ENCODE measurements around the gene COL13A1. TPM values are rescaled to one million over a fixed set of nuclear protein-coding genes. Genes with fewer than 3 reads are reported as not detected.

COL13A1 gene
- total and polyA plus RNA-seq, 2 of the 8 experiments (the other 6 are each of a cell fraction or from before 2014, with no cell fraction given), result 2.6 to 5.2 TPM

DNA sequence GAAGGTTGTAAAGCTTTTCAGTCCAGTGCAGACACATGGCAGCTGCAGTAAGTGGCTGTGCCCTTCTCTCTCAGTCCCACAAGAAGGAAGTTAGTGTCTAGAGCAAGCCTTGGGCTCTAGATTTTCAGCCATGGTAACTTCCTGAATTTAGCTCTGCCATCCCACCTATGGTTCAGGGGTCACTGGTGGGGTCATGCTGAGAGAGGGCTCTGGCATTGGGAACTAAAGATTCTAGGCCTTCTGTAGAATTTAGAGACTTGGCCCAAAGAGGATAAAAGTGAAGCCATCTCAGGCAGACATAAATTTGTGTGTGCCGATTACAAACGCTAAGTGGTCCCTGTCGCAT, 113.5 kb downstream of the COL13A1 start:
- DNase-seq (ENCODE audit: low read depth in 1 of 2, low spot score in 2 of 2) (no peak), FAIRE-seq (no peak)
- Histone ChIP-seq H3K79me2 (ENCODE audit: control insufficient read depth in 1 of 2, insufficient read depth in 2 of 2, low read length in 2 of 2) (no peaks in the 10 kb centered on the region), H2BK12ac (ENCODE audit: low read depth, low read length) (no peak overlapping the region), H3K14ac (ENCODE audit: insufficient read length) (no peak overlapping the region), H3K4me2 (ENCODE audit: insufficient read depth in 1 of 2, low read depth in 2 of 2, low read length in 2 of 2) (no peak overlapping the region), H4K91ac (replicated peaks; ENCODE audit: insufficient read length, low read length) (no peak overlapping the region), H2BK5ac (ENCODE audit: low read depth, low read length) (no peak overlapping the region), H2BK15ac (ENCODE audit: low read length) (no peak overlapping the region), H4K5ac (ENCODE audit: insufficient read length, low read depth, low read length) (no peak overlapping the region), H3K23me2 (ENCODE audit: low read depth, low read length) (no peaks in the 10 kb centered on the region), H3K27me3 (replicated peaks in 1 of 4; ENCODE audit: control insufficient read depth in 3 of 4, extremely low read depth in 1 of 4, insufficient read depth in 3 of 4, low read length in 3 of 4) (peaks cover 0 to 3% (median 0%) of the 10 kb centered on the region in 4 experiments; a peak in 2 of 7 replicates), H3K36me3 (ENCODE audit: control insufficient read depth in 2 of 4, insufficient read depth in 4 of 4, low read length in 3 of 4) (no peaks in the 10 kb centered on the region), H3K9ac (replicated peaks in 1 of 4; ENCODE audit: extremely low read depth in 1 of 4, low read depth in 3 of 4, low read length in 3 of 4) (no peak overlapping the region), H3K4ac (replicated peaks; ENCODE audit: insufficient read length, low read depth, low read length) (no peak overlapping the region), H3K27ac (ENCODE audit: low read depth, low read length) (no peak overlapping the region), H3K4me1 (replicated peaks in 1 of 4; ENCODE audit: control insufficient read depth in 3 of 4, insufficient read depth in 4 of 4, low read length in 3 of 4) (peaks cover 0 to 5% (median 2%) of the 10 kb centered on the region in 4 experiments; a peak in 4 of 7 replicates), H2AFZ (ENCODE audit: low read length) (no peak overlapping the region), H3K56ac (replicated peaks; ENCODE audit: insufficient read length, low read depth, low read length) (no peak overlapping the region), H3K79me1 (ENCODE audit: low read depth, low read length) (no peaks in the 10 kb centered on the region), H2BK20ac (ENCODE audit: low read length) (no peak overlapping the region), H3K4me3 (ENCODE audit: extremely low read depth in 1 of 4, insufficient read depth in 2 of 4, low read depth in 3 of 4, low read length in 4 of 4) (no peak overlapping the region), H4K8ac (ENCODE audit: extremely low read depth, insufficient read depth, low read length) (no peak overlapping the region), H3K18ac (ENCODE audit: extremely low read depth, low read length) (no peak overlapping the region), H4K20me1 (replicated peaks in 1 of 2; ENCODE audit: control insufficient read depth in 1 of 2, insufficient read depth in 2 of 2, low read length in 2 of 2) (no peaks in the 10 kb centered on the region), H3K23ac (ENCODE audit: insufficient read length) (no peak overlapping the region), H2BK120ac (replicated peaks; ENCODE audit: low read depth, low read length) (no peak overlapping the region), H3K9me3 (ENCODE audit: insufficient read depth in 2 of 2, low read depth in 1 of 2, low read length in 1 of 2) (no peaks in the 10 kb centered on the region), H2AK5ac (ENCODE audit: low read depth, low read length) (no peak overlapping the region)
- CTCF ChIA-PET (ENCODE audit: partially characterized antibody), result interaction anchor here (0.6 to 14.1 kb wide), 70 partner anchors 10 to 1203 kb away, joined by 3 to 321 read pairs (median 8); partner anchors contain the start of genes FAM241B and TYSND1
- 86% methylated on average over 3 of the region's 3 CpGs; no CpG with 5 or more reads in 1 of the 2 experiments for WGBS, 2 experiments (ENCODE audit: extremely low coverage in 1 of 2, insufficient coverage in 1 of 2, insufficient read length in 1 of 2, insufficient replicate concordance in 2 of 2, low coverage in 1 of 2, low lambda C conversion rate in 2 of 2, missing lambda C conversion rate in 1 of 2)
- POLR2A ChIA-PET (ENCODE audit: partially characterized antibody), result no interaction called here
- TF ChIP-seq SP1 (IDR thresholded peaks at IDR 0.05; ENCODE audit: low read depth, low read length) (no peak), CBX8 (IDR thresholded peaks at IDR 0.05; ENCODE audit: borderline replicate concordance, low read depth, low read length) (no peak), MAFK (IDR thresholded peaks at IDR 0.05; ENCODE audit: low read depth, low read length) (no peak), SP4 (IDR thresholded peaks at IDR 0.05; ENCODE audit: low read length) (no peak), BRCA1 (IDR thresholded peaks at IDR 0.05; ENCODE audit: low read depth, low read length) (no peak), POLR2A (IDR thresholded peaks at IDR 0.05; ENCODE audit: control extremely low read depth in 1 of 2, low read depth in 2 of 2, low read length in 2 of 2) (no peak), EGR1 (IDR thresholded peaks at IDR 0.05; ENCODE audit: borderline replicate concordance, low read depth, low read length) (no peak), PHF8 (conservative IDR thresholded peaks at IDR 0.05; ENCODE audit: low read depth, low read length) (no peak), TAF1 (IDR thresholded peaks at IDR 0.05; ENCODE audit: low read depth, low read length) (no peak), TBP (IDR thresholded peaks at IDR 0.05; ENCODE audit: low read depth, low read length) (no peak), KDM1A (IDR thresholded peaks at IDR 0.05; ENCODE audit: borderline replicate concordance, low read length) (no peak), JUN (IDR thresholded peaks at IDR 0.05; ENCODE audit: low read depth, low read length) (no peak)

All from H1 (cell line).